Measurements from ENCODE around the gene ZC3H15.

GRCh38 chr2:186442885-186443284 is 43.2 kb upstream of the ZC3H15 start:
- no peak for TF ChIP-seq CTCF (IDR thresholded peaks at IDR 0.05)
- no peak for TF ChIP-seq ZFX (IDR thresholded peaks at IDR 0.05; ENCODE audit: borderline replicate concordance)

Data from 22Rv1 (cell line).